Activated CD8-positive, alpha-beta T cell treated with anti-CD3 and anti-CD28 coated beads for 36 hours (primary cell): ENCODE results near the gene CAPN2. TPM values are rescaled to one million over a fixed set of nuclear protein-coding genes. Genes with fewer than 3 reads are reported as not detected.

ENCODE experiments used
- ATAC-seq: fragments of 200-7000 bp; cut with Tn5 transposase; one replicate; pipeline ENCODE4 v1.10.0; 2021; ENCODE audit warnings: mild to moderate bottlenecking, moderate library complexity
- CTCF ChIA-PET: fragments of 350-600 bp; sonication (Branson Sonifier 250); formaldehyde crosslinking; loops from one replicate; lab custom pipeline; 2021; ENCODE audit warnings: antibody characterized with exemption; lab: Charles Lee
- POLR2A ChIA-PET: fragments of 350-600 bp; sonication (Branson Sonifier 250); formaldehyde crosslinking; loops from one replicate; lab custom pipeline; 2021; ENCODE audit warnings: antibody characterized with exemption; lab: Charles Lee
- DNase-seq: peaks from one replicate; pipeline ENCODE4 v3.0.0-alpha.2; 2020
- H3K27ac Mint-ChIP-seq: one replicate; pipeline ENCODE4 v1.8.0; 2021; ENCODE audit warnings: mild to moderate bottlenecking, mixed read lengths
- H3K27me3 Mint-ChIP-seq: one replicate; pipeline ENCODE4 v1.8.0; 2021; ENCODE audit warnings: mixed read lengths
- H3K36me3 Mint-ChIP-seq: one replicate; pipeline ENCODE4 v1.8.0; 2021; ENCODE audit warnings: low read depth, mixed read lengths
- H3K4me1 Mint-ChIP-seq: one replicate; pipeline ENCODE4 v1.8.0; 2021; ENCODE audit warnings: low read depth, mixed read lengths
- H3K4me3 Mint-ChIP-seq: one replicate; pipeline ENCODE4 v1.8.0; 2021; ENCODE audit warnings: mild to moderate bottlenecking, moderate library complexity, mixed read lengths
- H3K9me3 Mint-ChIP-seq: one replicate; pipeline ENCODE4 v1.8.0; 2021; ENCODE audit warnings: mixed read lengths
- intact Hi-C: fragments of 100-400 bp; cut with micrococcal nuclease; formaldehyde crosslinking; loops from one replicate; pipeline ENCODE4 v1.10.0; 2022
- total RNA-seq, 2 experiments: library from RNA; stranded (reverse); gene quantifications; one replicate each; pipeline ENCODE4 v1.2.3, GENCODE V29; 2021
- TF ChIP-seq, protein P1 (sequence below): fragments of 200-600 bp; IDR thresholded peaks from one replicate; pipeline ENCODE4 v1.8.0; 2022; ENCODE audit warnings: antibody characterized with exemption, mild to moderate bottlenecking

CAPN2 gene
- total RNA-seq, 2 experiments from 2014 or later = 31.5 to 33.6 TPM

DNA sequence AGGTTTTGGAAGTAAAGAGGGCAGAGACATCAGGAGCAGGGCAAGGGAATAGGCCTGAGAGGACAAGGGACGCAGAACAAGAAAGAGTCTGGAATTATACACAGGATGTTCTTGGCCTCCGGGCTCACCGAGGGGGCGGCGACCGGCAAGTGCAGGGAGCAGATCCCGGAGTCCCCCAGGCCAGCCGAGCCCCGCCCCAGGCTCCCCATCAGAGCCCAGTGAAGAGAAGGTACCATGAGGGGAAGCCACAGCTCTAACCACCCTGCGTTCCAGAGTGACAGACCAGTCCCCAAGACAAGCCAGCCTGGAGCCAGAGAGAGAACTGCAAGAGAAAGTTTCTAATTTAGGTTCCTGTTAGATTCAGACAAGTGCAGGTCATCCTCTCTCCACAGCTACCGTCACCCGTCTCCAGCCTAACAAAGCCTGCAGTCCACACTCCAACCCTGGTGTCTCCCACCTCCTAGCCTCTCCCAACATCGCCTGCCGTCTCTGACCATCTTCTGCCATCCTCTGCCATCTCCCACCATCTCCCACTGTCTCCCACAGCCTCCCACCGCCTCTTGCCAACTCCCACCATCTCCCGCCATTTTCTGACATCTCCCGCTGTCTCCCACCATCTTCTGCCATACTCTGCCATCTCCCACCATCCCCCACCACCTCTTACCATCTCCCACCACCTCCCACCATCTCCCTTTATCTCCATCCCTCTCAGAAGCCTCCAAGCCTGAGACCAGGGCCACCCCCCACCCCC, 42.5 kb downstream of the CAPN2 start:
- ChIA-PET POLR2A (no interaction called here), CTCF (interaction anchor here (1.0 kb wide), 1 partner anchor 59 kb away, joined by 4 read pairs; no protein-coding TSS in a partner anchor)
- TF ChIP-seq, protein P1, sequence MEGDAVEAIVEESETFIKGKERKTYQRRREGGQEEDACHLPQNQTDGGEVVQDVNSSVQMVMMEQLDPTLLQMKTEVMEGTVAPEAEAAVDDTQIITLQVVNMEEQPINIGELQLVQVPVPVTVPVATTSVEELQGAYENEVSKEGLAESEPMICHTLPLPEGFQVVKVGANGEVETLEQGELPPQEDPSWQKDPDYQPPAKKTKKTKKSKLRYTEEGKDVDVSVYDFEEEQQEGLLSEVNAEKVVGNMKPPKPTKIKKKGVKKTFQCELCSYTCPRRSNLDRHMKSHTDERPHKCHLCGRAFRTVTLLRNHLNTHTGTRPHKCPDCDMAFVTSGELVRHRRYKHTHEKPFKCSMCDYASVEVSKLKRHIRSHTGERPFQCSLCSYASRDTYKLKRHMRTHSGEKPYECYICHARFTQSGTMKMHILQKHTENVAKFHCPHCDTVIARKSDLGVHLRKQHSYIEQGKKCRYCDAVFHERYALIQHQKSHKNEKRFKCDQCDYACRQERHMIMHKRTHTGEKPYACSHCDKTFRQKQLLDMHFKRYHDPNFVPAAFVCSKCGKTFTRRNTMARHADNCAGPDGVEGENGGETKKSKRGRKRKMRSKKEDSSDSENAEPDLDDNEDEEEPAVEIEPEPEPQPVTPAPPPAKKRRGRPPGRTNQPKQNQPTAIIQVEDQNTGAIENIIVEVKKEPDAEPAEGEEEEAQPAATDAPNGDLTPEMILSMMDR = no peak
- H3K4me1 Mint-ChIP-seq = no peaks in the 10 kb centered on the region
- no peaks in the 10 kb centered on the region for H3K9me3 Mint-ChIP-seq
- intact Hi-C loops = no loop called here
- H3K27ac Mint-ChIP-seq = no peak overlapping the region
- DNase-seq (no peak), ATAC-seq (no peak)
- H3K4me3 Mint-ChIP-seq = no peak overlapping the region
- H3K36me3 Mint-ChIP-seq = peaks cover 13% of the 10 kb centered on the region
- H3K27me3 Mint-ChIP-seq = no peaks in the 10 kb centered on the region

DNA sequence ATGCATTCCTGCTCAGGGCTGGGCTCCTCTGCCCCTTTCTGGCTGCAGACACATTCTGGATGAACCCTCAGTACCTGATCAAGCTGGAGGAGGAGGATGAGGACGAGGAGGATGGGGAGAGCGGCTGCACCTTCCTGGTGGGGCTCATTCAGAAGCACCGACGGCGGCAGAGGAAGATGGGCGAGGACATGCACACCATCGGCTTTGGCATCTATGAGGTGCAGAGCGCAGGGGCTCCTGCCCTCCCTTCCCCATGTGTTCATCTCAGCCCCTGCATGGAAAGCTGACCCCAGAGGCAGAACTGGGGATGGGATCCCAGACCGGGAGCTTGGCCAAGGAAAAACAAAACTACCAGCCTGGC, 43.1 kb downstream of the CAPN2 start:
- no peak overlapping the region for H3K4me3 Mint-ChIP-seq
- H3K27me3 Mint-ChIP-seq = no peaks in the 10 kb centered on the region
- POLR2A ChIA-PET = no interaction called here
- no peaks in the 10 kb centered on the region for H3K4me1 Mint-ChIP-seq
- H3K36me3 Mint-ChIP-seq = peaks cover 16% of the 10 kb centered on the region
- H3K9me3 Mint-ChIP-seq = no peaks in the 10 kb centered on the region
- intact Hi-C loops = no loop called here
- DNase-seq (no peak), ATAC-seq (no peak)
- CTCF ChIA-PET = no interaction called here
- TF ChIP-seq, protein P1 = no peak
- H3K27ac Mint-ChIP-seq = no peak overlapping the region

DNA sequence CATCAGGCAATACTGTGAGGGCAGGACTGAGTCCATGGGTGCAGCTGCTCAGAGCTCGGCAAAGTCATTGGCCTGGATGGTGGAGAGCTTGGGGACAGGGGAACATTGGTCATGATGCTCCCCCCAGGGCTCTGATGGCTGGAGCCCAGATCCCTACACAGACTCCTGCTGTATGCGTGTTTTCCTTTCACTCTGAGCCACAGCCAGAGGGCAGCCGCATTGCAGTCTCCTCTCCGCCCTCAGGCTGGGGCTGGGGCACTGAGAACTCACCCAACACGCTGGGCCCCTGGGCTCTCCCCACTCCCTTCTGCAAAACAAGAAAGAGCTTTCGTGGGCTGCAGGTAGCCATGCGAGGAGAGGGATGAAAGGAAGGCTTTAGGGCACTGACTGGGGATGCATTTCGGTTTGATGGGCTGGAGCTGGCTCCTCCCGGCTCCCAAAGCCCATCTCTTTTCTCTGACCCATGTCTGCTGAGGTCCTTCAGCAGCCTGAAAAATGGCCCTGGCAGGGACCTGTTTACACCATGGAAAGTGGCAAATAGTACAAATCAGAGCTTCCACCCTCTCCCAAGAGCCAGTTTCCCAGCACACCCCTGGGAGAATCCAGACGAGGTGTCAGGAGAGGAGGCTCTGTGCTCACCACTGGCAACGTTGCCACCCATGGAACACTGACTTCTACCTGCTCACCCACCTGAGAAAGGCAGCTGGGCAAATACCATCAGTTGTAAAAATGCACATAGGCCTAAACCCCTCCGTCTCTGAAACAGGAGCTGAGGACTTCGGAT, 43.8 kb downstream of the CAPN2 start:
- intact Hi-C loops = no loop called here
- ATAC-seq = no peak
- Mint-ChIP-seq H3K36me3 (peaks cover 16% of the 10 kb centered on the region), H3K4me1 (no peaks in the 10 kb centered on the region), H3K27ac (no peak overlapping the region), H3K4me3 (no peak overlapping the region), H3K27me3 (no peaks in the 10 kb centered on the region), H3K9me3 (no peaks in the 10 kb centered on the region)
- DNase-seq = no peak
- ChIA-PET CTCF (no interaction called here), POLR2A (no interaction called here)
- TF ChIP-seq, protein P1 = no peak

DNA sequence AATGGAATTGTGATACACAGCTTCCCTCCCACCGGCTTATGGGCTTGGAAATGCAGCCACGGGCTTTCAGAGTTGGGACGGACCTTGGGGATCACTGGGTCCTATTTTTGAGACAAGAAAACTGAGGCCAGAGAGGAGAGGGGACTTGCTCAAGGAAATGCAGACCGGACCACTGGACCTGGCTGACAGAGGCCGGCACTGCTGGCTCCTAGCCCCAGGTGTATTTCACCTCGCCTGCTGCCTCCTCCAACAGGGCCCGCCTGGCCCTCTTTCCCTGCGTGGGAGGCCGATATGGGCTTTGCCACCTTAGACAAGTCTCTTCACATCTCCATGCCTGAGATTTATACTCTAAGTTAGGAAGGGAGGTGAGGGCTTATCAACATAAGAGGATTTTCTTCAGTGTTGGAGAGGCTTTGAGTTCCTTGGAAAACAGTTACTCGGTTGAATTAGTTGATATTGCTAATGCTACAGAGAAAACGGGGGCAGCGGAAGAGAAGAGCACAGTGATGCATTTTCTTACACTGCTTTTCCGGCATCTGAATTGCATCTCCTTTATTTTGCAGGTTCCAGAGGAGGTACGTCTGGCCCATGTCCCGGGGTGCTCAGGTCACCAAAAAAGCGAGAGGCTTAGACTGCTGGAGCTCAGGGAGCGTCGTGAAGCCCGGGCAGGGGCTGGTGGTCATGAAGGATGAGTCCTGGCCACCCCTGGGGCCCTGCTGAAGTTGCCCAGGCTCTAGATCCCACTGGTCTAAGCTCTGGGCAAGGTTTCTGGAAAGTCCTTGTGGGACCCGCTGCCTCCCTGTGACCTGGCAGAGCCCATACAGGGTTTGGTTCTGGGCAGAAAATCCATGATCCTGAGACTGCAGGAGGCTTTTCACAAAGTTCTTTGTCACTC, 44.7 kb downstream of the CAPN2 start:
- H3K27ac Mint-ChIP-seq = no peak overlapping the region
- CTCF ChIA-PET = no interaction called here
- H3K4me1 Mint-ChIP-seq = no peaks in the 10 kb centered on the region
- no peaks in the 10 kb centered on the region for H3K27me3 Mint-ChIP-seq
- no peaks in the 10 kb centered on the region for H3K9me3 Mint-ChIP-seq
- intact Hi-C loops = no loop called here
- DNase-seq (no peak), ATAC-seq (no peak)
- no peak overlapping the region for H3K4me3 Mint-ChIP-seq
- POLR2A ChIA-PET = interaction anchor here (0.6 kb wide), 1 partner anchor 116 kb away, joined by 3 read pairs; no protein-coding TSS in a partner anchor
- H3K36me3 Mint-ChIP-seq = peaks cover 11% of the 10 kb centered on the region
- TF ChIP-seq, protein P1 = no peak
